Occipital lobe (tissue), 2 donors: Measurements from ENCODE around the gene RLF. TPM values are rescaled to one million over a fixed set of nuclear protein-coding genes. Genes with fewer than 3 reads are reported as not detected.
A peak's percentile ranks its signal among the peaks of the same experiment; 100 is the strongest.

Experiments used
- DNase-seq: peaks from one replicate; lab custom pipeline; 2025; lab: John Stamatoyannopoulos, UW
- total RNA-seq: library from RNA; depleted of rRNA; stranded (reverse); fragments of >200 nt; gene quantifications from one replicate; pipeline ENCODE4 v1.2.3, GENCODE V29; 2014

RLF gene
- total RNA-seq: 101 TPM

- peak; percentile 89 for DNase-seq
Observed at GRCh38 chr1:40161125-40161887, at the start of gene RLF. RLF (plus strand) TSS chr1:40161387; CDS start chr1:40161400, 13 bp downstream.

GRCh38 chr1:40114400-40114799 lies 46.8 kb upstream of the RLF start:
- no peak for DNase-seq

- no peak for DNase-seq
Observed at GRCh38 chr1:40120128-40120527, 41.1 kb upstream of the RLF start.

GRCh38 chr1:40122855-40123254 lies 38.3 kb upstream of the RLF start:
- DNase-seq: no peak

GRCh38 chr1:40130892-40131291 lies 30.3 kb upstream of the RLF start:
- no peak for DNase-seq

- DNase-seq: no peak
Observed at GRCh38 chr1:40132383-40133311, 28.5 kb upstream of the RLF start.

- no peak for DNase-seq
Observed at GRCh38 chr1:40133312-40133665, 27.9 kb upstream of the RLF start.

- no peak for DNase-seq
Observed at GRCh38 chr1:40133839-40134238, 27.3 kb upstream of the RLF start.

GRCh38 chr1:40140211-40140973 lies 20.8 kb upstream of the RLF start:
- DNase-seq: no peak

GRCh38 chr1:40141878-40142535 lies 19.2 kb upstream of the RLF start:
- no peak for DNase-seq

- DNase-seq: no peak
Observed at GRCh38 chr1:40143891-40144575, 17.2 kb upstream of the RLF start.

- DNase-seq: no peak
Observed at GRCh38 chr1:40151457-40152079, 9.6 kb upstream of the RLF start.

- no peak for DNase-seq
Observed at GRCh38 chr1:40153073-40153770, 8.0 kb upstream of the RLF start.

GRCh38 chr1:40155135-40155534 lies 6.1 kb upstream of the RLF start:
- DNase-seq: no peak

- DNase-seq: no peak
Observed at GRCh38 chr1:40155910-40156309, 5.3 kb upstream of the RLF start.

GRCh38 chr1:40160806-40161124 lies 422 bp upstream of the RLF start:
- no peak for DNase-seq

GRCh38 chr1:40161888-40162397 lies 756 bp downstream of the RLF start:
- DNase-seq: no peak

- no peak for DNase-seq
Observed at GRCh38 chr1:40162753-40163441, 1.7 kb downstream of the RLF start.

GRCh38 chr1:40167317-40167716 lies 6.1 kb downstream of the RLF start:
- no peak for DNase-seq
